Osteocyte (in vitro differentiated cells): ENCODE measurements around the gene C22orf39. TPM values are rescaled to one million over a fixed set of nuclear protein-coding genes. Genes with fewer than 3 reads are reported as not detected.

Experiments
- DNase-seq: peaks from one replicate; pipeline ENCODE4 v3.0.0; 2021; ENCODE audit warnings: mixed read lengths; ENCODE audit not compliant: unreplicated experiment; ENCODE audit errors: extremely low spot score
- H3K27ac Mint-ChIP-seq: one replicate; pipeline ENCODE4 v1.8.0; 2021; ENCODE audit warnings: mild to moderate bottlenecking, mixed read lengths; ENCODE audit not compliant: unreplicated experiment
- H3K27me3 Mint-ChIP-seq: one replicate; pipeline ENCODE4 v1.8.0; 2021; ENCODE audit warnings: mixed read lengths; ENCODE audit not compliant: unreplicated experiment
- H3K36me3 Mint-ChIP-seq: one replicate; pipeline ENCODE4 v1.8.0; 2021; ENCODE audit warnings: mixed read lengths; ENCODE audit not compliant: unreplicated experiment
- H3K4me1 Mint-ChIP-seq: one replicate; pipeline ENCODE4 v1.8.0; 2021; ENCODE audit warnings: mixed read lengths; ENCODE audit not compliant: unreplicated experiment
- H3K4me3 Mint-ChIP-seq: one replicate; pipeline ENCODE4 v1.8.0; 2021; ENCODE audit warnings: mild to moderate bottlenecking, moderate library complexity, mixed read lengths; ENCODE audit not compliant: unreplicated experiment
- H3K9me3 Mint-ChIP-seq: one replicate; pipeline ENCODE4 v1.8.0; 2021; ENCODE audit warnings: mixed read lengths; ENCODE audit not compliant: unreplicated experiment
- CTCF ChIP-seq: fragments of 200-600 bp; sonication (generic); IDR thresholded peaks from 2 replicates; pipeline ENCODE4 v1.5.0; 2021; ENCODE audit warnings: antibody characterized with exemption, mild to moderate bottlenecking, moderate library complexity
- total RNA-seq: library from RNA; stranded (reverse); gene quantifications from 2 replicates; pipeline ENCODE4 v1.2.1, GENCODE V29; 2021

The C22orf39 gene
- total RNA-seq, 1 donor from 2014 or later: 30.1 TPM

DNA sequence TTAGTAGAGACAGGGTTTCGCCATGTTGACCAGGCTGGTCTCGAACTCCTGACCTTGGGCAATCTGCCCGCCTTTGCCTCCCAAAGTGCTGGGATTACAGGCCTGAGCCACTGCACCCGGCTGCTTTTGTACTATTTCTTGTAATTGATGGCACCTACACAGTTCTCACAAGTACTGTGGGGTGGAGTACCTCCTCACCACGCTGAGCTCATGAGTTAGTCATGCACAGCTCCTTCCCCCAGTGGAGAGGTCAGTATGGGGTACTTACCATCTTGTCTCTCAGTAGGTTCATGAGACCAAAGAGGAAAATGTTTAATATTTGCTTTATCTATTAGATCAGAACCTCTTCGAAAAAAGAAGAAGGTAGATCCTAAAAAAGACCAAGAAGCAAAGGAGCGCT lies 13.1 kb downstream of the C22orf39 start:
- no peak for DNase-seq
- Mint-ChIP-seq H3K4me3 (peak overlapping the region; percentile 42), H3K27ac (no peak overlapping the region), H3K4me1 (peaks cover 32% of the 10 kb centered on the region), H3K27me3 (no peaks in the 10 kb centered on the region), H3K9me3 (no peaks in the 10 kb centered on the region), H3K36me3 (peaks cover 11% of the 10 kb centered on the region)
- no peak for TF ChIP-seq CTCF

DNA sequence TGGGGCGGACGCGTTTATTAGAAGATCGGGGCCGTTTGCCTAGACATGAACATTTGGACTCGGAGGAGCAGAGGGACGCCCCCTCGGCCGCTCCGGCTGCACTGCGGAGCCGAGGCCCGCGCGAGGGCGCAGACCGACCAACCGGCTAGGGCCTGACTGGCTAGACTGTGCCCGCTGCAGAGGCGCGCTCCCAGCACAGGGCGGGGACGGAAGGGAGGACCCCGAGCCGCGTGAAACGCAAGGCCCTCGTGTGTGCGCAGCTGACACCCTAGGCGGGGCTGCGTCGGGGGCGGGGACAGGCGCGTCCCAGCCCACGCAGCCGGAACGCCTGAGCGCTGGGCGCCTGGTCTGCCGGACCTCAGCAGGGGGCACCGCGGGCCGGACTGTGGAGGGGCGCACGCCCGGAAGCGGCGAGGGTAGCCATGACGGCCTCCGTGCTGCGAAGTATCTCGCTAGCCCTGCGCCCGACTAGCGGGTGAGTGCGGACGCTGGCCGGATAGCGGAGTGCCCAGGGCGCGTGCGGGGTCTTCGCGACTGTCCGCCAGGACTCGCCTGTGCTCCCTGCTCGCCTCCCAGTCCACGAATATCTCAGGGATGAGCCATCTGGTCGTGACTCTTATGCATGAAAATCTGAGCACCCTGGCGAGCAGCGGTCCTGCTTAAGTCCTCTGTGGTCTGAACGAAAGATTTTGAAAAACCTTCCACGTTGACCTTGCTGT lies 15.2 kb downstream of the C22orf39 start, which contains the start of gene MRPL40:
MRPL40 (plus strand) TSS at position 413 of the 719 bp plus-strand sequence; CDS start at position 423, 10 bp downstream.
- peak within 1 kb of the TSS; percentile 89 for H3K4me3 Mint-ChIP-seq
- no peak for TF ChIP-seq CTCF
- H3K27me3 Mint-ChIP-seq: no peaks in the 10 kb centered on the region
- H3K36me3 Mint-ChIP-seq: peaks cover 11% of the 10 kb centered on the region
- no peaks in the 10 kb centered on the region for H3K9me3 Mint-ChIP-seq
- peak within 1 kb of the TSS; percentile 95 for H3K27ac Mint-ChIP-seq
- peaks cover 39% of the 10 kb centered on the region for H3K4me1 Mint-ChIP-seq
- peak; percentile 98 for DNase-seq

GRCh38 chr22:19431649-19432132 lies 15.8 kb downstream of the C22orf39 start, which contains the start of gene HIRA:
Gene HIRA, minus strand, starts transcription at chr22:19431733. Its CDS starts 257 bp downstream, at chr22:19431476.
- Mint-ChIP-seq H3K27me3 (no peaks in the 10 kb centered on the region), H3K4me3 (peak within 1 kb of the TSS; percentile 89), H3K27ac (peak within 1 kb of the TSS; percentile 95), H3K36me3 (peaks cover 13% of the 10 kb centered on the region), H3K4me1 (peaks cover 39% of the 10 kb centered on the region), H3K9me3 (no peaks in the 10 kb centered on the region)
- TF ChIP-seq CTCF: no peak
- DNase-seq: peak; percentile 93

DNA sequence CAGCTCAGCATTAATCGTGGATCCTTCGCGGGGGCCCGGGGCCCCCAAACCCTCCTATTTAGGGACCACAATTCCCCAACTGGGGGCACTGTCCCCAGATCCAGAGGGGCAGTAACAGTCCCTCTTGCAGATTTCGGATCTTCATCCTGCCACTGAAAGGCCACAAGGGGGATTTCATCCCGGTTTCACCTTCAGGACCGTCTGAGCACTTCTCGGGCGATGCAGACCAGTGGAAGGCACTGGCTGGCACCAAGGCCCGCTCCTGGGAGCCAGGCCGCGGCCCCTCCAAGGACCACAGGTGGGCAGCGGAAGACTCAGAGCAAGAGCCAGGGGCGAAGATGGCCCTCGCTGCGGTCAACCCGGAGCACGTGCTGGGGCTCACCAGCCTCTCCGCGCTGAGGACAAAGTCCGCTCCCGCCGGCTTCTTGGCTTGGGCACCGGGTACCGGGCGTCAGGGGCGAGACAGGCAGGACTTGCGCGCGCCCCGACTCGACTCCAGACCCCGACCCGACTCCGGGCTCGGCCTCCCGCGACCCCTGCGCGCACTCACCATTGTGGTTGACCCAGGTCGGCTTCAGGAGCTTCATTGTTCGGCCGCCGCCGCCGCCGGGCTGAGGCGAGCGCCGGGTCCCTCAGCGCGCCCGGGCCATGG lies 16.5 kb downstream of the C22orf39 start:
- Mint-ChIP-seq H3K4me1 (peaks cover 39% of the 10 kb centered on the region), H3K4me3 (peak overlapping the region; percentile 83), H3K36me3 (peaks cover 11% of the 10 kb centered on the region), H3K27me3 (no peaks in the 10 kb centered on the region), H3K9me3 (no peaks in the 10 kb centered on the region), H3K27ac (peak overlapping the region; percentile 83)
- DNase-seq: no peak
- peak; percentile 30 for TF ChIP-seq CTCF
